SHP77 (cell line): Measurements from ENCODE around the gene METTL16.
"Not testable (repeated sequence)": the region's sequence is repeated elsewhere in the genome, so short reads cannot be mapped to it uniquely, and the experiment has no call there.

ENCODE experiments used
- DNase-seq, 2 experiments: peaks; one replicate each; lab custom pipeline; 2025; lab: John Stamatoyannopoulos, UW

Gene METTL16

GRCh38 chr17:2511462-2512369 is at the start of gene METTL16:
Gene METTL16 (minus strand): TSS chr17:2511888. CDS start chr17:2502331, 9,557 bp downstream.
- peak; percentile 100 for DNase-seq

- DNase-seq = no peak
Measured at GRCh38 chr17:2560658-2561057, 49.0 kb upstream of the METTL16 start.

- no peak for DNase-seq
Measured at GRCh38 chr17:2551928-2552327, 40.2 kb upstream of the METTL16 start.

GRCh38 chr17:2551493-2551892 is 39.8 kb upstream of the METTL16 start:
- no peak for DNase-seq

- DNase-seq = no peak
Measured at GRCh38 chr17:2549392-2550211, 37.9 kb upstream of the METTL16 start.

- not testable (repeated sequence) for DNase-seq
Measured at GRCh38 chr17:2548026-2548425, 36.3 kb upstream of the METTL16 start.

- DNase-seq = no peak
Measured at GRCh38 chr17:2547176-2547575, 35.5 kb upstream of the METTL16 start.

GRCh38 chr17:2545393-2545792 is 33.7 kb upstream of the METTL16 start:
- no peak for DNase-seq

- DNase-seq = no peak
Measured at GRCh38 chr17:2542456-2542855, 30.8 kb upstream of the METTL16 start.

- DNase-seq = no peak
Measured at GRCh38 chr17:2542056-2542455, 30.4 kb upstream of the METTL16 start.

- not testable (repeated sequence) for DNase-seq
Measured at GRCh38 chr17:2537579-2537978, 25.9 kb upstream of the METTL16 start.

GRCh38 chr17:2532146-2532720 is 20.5 kb upstream of the METTL16 start:
- no peak for DNase-seq

- DNase-seq = not testable (repeated sequence)
Measured at GRCh38 chr17:2531243-2531954, 19.7 kb upstream of the METTL16 start.

- not testable (repeated sequence) for DNase-seq
Measured at GRCh38 chr17:2521775-2522410, 10.2 kb upstream of the METTL16 start.

GRCh38 chr17:2521257-2521656 is 9.6 kb upstream of the METTL16 start:
- no peak for DNase-seq

- no peak for DNase-seq
Measured at GRCh38 chr17:2517539-2517938, 5.9 kb upstream of the METTL16 start.

- DNase-seq = no peak
Measured at GRCh38 chr17:2511138-2511461, 588 bp downstream of the METTL16 start.

GRCh38 chr17:2510559-2510958 is 1.1 kb downstream of the METTL16 start:
- DNase-seq = no peak

- DNase-seq = no peak
Measured at GRCh38 chr17:2508035-2508434, 3.7 kb downstream of the METTL16 start.

- not testable (repeated sequence) for DNase-seq
Measured at GRCh38 chr17:2507015-2507414, 4.7 kb downstream of the METTL16 start.

- no peak for DNase-seq
Measured at GRCh38 chr17:2503627-2504026, 8.1 kb downstream of the METTL16 start.
